GM21717 (cell line): ENCODE results near the gene HORMAD2.
"Not testable (repeated sequence)": the region's sequence is repeated elsewhere in the genome, so short reads cannot be mapped to it uniquely, and the experiment has no call there.

Source experiments
- ATAC-seq: cut with Tn5 transposase; IDR thresholded peaks from one replicate; pipeline ENCODE4 v1.9.1; 2021; ENCODE audit warnings: mild to moderate bottlenecking, moderate library complexity; ENCODE audit not compliant: unreplicated experiment

The HORMAD2 gene

GRCh38 chr22:30205281-30206115 is 125.2 kb downstream of the HORMAD2 start:
- no peak for ATAC-seq

GRCh38 chr22:30206944-30207343 is 126.7 kb downstream of the HORMAD2 start:
- ATAC-seq = no peak

GRCh38 chr22:30208631-30209603 is 128.7 kb downstream of the HORMAD2 start:
- no peak for ATAC-seq

GRCh38 chr22:30209642-30210041 is 129.4 kb downstream of the HORMAD2 start:
- no peak for ATAC-seq

GRCh38 chr22:30210235-30210909 is 130.1 kb downstream of the HORMAD2 start:
- no peak for ATAC-seq

- no peak for ATAC-seq
Measured at GRCh38 chr22:30211124-30211820, 131.0 kb downstream of the HORMAD2 start.

GRCh38 chr22:30212363-30212995 is 132.2 kb downstream of the HORMAD2 start:
- ATAC-seq = no peak

- ATAC-seq = no peak
Measured at GRCh38 chr22:30212996-30213441, 132.8 kb downstream of the HORMAD2 start.

GRCh38 chr22:30214703-30215407 is 134.6 kb downstream of the HORMAD2 start:
- no peak for ATAC-seq

- ATAC-seq = not testable (repeated sequence)
Measured at GRCh38 chr22:30216272-30216671, 136.0 kb downstream of the HORMAD2 start.

- no peak for ATAC-seq
Measured at GRCh38 chr22:30216710-30217109, 136.4 kb downstream of the HORMAD2 start.

- no peak for ATAC-seq
Measured at GRCh38 chr22:30217698-30218560, 137.7 kb downstream of the HORMAD2 start.

GRCh38 chr22:30219049-30219654 is 138.9 kb downstream of the HORMAD2 start:
- no peak for ATAC-seq

GRCh38 chr22:30219668-30220278 is 139.5 kb downstream of the HORMAD2 start:
- ATAC-seq = no peak

- ATAC-seq = no peak
Measured at GRCh38 chr22:30220338-30221012, 140.2 kb downstream of the HORMAD2 start.

GRCh38 chr22:30221121-30221992 is 141.1 kb downstream of the HORMAD2 start:
- ATAC-seq = no peak
